Omental fat pad (tissue), 4 donors: ENCODE data around the gene APOBR. TPM values are rescaled to one million over a fixed set of nuclear protein-coding genes. Genes with fewer than 3 reads are reported as not detected.

Experiments used
- ATAC-seq: fragments of 150-250 bp; one replicate; pipeline ENCODE4 v1.9.1; 2016; ENCODE audit warnings: mild to moderate bottlenecking, moderate library complexity; ENCODE audit not compliant: low FRiP score
- DNase-seq: peaks from one replicate; pipeline ENCODE4 v3.0.0-alpha.2; 2019; ENCODE audit warnings: low spot score
- CTCF ChIP-seq, 3 donors: fragments of 450-650 bp; IDR thresholded peaks; one replicate each; pipeline ENCODE4 v1.5.1; 2016 to 2017; ENCODE audit warnings: antibody characterized with exemption in 3 of 3, mild to moderate bottlenecking in 3 of 3, moderate library complexity in 2 of 3
- total RNA-seq, 4 donors: library from RNA; depleted of rRNA; stranded (reverse); fragments of >200 nt; gene quantifications; one replicate each; pipeline ENCODE4 v1.1.0, GENCODE V29; 2016

The APOBR gene
- total RNA-seq, 4 donors from 2014 or later = 1.5 to 15.6 (median 7.6) TPM

- DNase-seq (no peak), ATAC-seq (no peak)
- TF ChIP-seq CTCF (IDR thresholded peaks at IDR 0.05) = no peak
Measured at GRCh38 chr16:28548306-28548802, 53.9 kb downstream of the APOBR start.

Other genes starting within 250 kb of the APOBR start
- under 1 TPM in 3 of 4 donors, not detected in 1; 0.09 to 0.38 (median 0.12) TPM for gene SBK1, start 202.1 kb upstream of the APOBR start, total RNA-seq
- gene NPIPB6, start 131.1 kb upstream of the APOBR start, total RNA-seq = 1 to 10 TPM in 3 of 4 donors, not detected in 1; 2.7 to 3.1 (median 3.1) TPM
- gene EIF3CL, start 90.8 kb upstream of the APOBR start, total RNA-seq = 100 to 1,000 TPM; 135 to 173 (median 155) TPM
- gene NPIPB7, start 22.3 kb upstream of the APOBR start, total RNA-seq = not detected
- gene CLN3, start 2.6 kb upstream of the APOBR start, total RNA-seq = 10 to 100 TPM; 20.1 to 28.9 (median 24.9) TPM
- under 1 TPM in 1 of 4 donors, not detected in 3; 0.48 TPM for gene IL27, start 12.2 kb downstream of the APOBR start, total RNA-seq
- 10 to 100 TPM; 20.2 to 56.4 (median 40.1) TPM for gene NUPR1, start 44.3 kb downstream of the APOBR start, total RNA-seq
- gene SGF29, start 59.3 kb downstream of the APOBR start, total RNA-seq = 10 to 100 TPM; 18.0 to 22.6 (median 19.1) TPM
- 1 to 10 TPM in 3 of 4 donors, under 1 TPM in 1; 0.79 to 5.0 (median 2.4) TPM for gene SULT1A2, start 102.4 kb downstream of the APOBR start, total RNA-seq
- 10 to 100 TPM; 44.1 to 80.8 (median 56.7) TPM for gene SULT1A1, start 115.4 kb downstream of the APOBR start, total RNA-seq
- not detected for gene NPIPB8, start 143.4 kb downstream of the APOBR start, total RNA-seq
- 100 to 1,000 TPM; 125 to 198 (median 183) TPM for gene EIF3C, start 216.8 kb downstream of the APOBR start, total RNA-seq